ENCODE measurements around the gene STK32C.
"Not testable (repeated sequence)": the region's sequence is repeated elsewhere in the genome, so short reads cannot be mapped to it uniquely, and the experiment has no call there.

STK32C gene

GRCh38 chr10:132320654-132321469 is 13.1 kb upstream of the STK32C start:
- no peak for TF ChIP-seq CTCF (IDR thresholded peaks at IDR 0.05; ENCODE audit: insufficient read depth, low read depth, low read length, missing control alignments)
- no peak for DNase-seq (ENCODE audit: low read depth)
- H3K4me3 ChIP-seq (ENCODE audit: low read length): no peak overlapping the region

GRCh38 chr10:132319853-132320653 is 12.3 kb upstream of the STK32C start:
- H3K4me3 ChIP-seq (ENCODE audit: low read length): no peak overlapping the region
- peak; percentile 87 for DNase-seq (ENCODE audit: low read depth)
- no peak for TF ChIP-seq CTCF (IDR thresholded peaks at IDR 0.05; ENCODE audit: insufficient read depth, low read depth, low read length, missing control alignments)

- not testable (repeated sequence) for H3K4me3 ChIP-seq (ENCODE audit: low read length); DNase-seq (ENCODE audit: low read depth)
Measured at GRCh38 chr10:132317477-132317876, 9.7 kb upstream of the STK32C start.

- H3K4me3 ChIP-seq (ENCODE audit: low read length): no peak overlapping the region
- DNase-seq (ENCODE audit: low read depth): no peak
- no peak for TF ChIP-seq CTCF (IDR thresholded peaks at IDR 0.05; ENCODE audit: insufficient read depth, low read depth, low read length, missing control alignments)
Measured at GRCh38 chr10:132316133-132316532, 8.4 kb upstream of the STK32C start.

GRCh38 chr10:132314881-132315280 is 7.1 kb upstream of the STK32C start:
- H3K4me3 ChIP-seq (ENCODE audit: low read length); DNase-seq (ENCODE audit: low read depth): not testable (repeated sequence)

GRCh38 chr10:132314336-132314735 is 6.6 kb upstream of the STK32C start:
- H3K4me3 ChIP-seq (ENCODE audit: low read length): no peak overlapping the region
- DNase-seq (ENCODE audit: low read depth): no peak
- TF ChIP-seq CTCF (IDR thresholded peaks at IDR 0.05; ENCODE audit: insufficient read depth, low read depth, low read length, missing control alignments): no peak

- TF ChIP-seq CTCF (IDR thresholded peaks at IDR 0.05; ENCODE audit: insufficient read depth, low read depth, low read length, missing control alignments): no peak
- H3K4me3 ChIP-seq (ENCODE audit: low read length): no peak overlapping the region
- no peak for DNase-seq (ENCODE audit: low read depth)
Measured at GRCh38 chr10:132313865-132314264, 6.1 kb upstream of the STK32C start.

- H3K4me3 ChIP-seq (ENCODE audit: low read length): no peak overlapping the region
- TF ChIP-seq CTCF (IDR thresholded peaks at IDR 0.05; ENCODE audit: insufficient read depth, low read depth, low read length, missing control alignments): no peak
- DNase-seq (ENCODE audit: low read depth): no peak
Measured at GRCh38 chr10:132313305-132313704, 5.6 kb upstream of the STK32C start.
